GM23338 (cell line): Measurements from ENCODE around the gene EFS. TPM values are rescaled to one million over a fixed set of nuclear protein-coding genes. Genes with fewer than 3 reads are reported as not detected.

Experiments used
- ATAC-seq: fragments of 200-7000 bp; cut with Tn5 transposase; 3 replicates; pipeline ENCODE4 v1.9.1; 2020
- DNase-seq: peaks from one replicate; pipeline ENCODE4 v3.0.0-alpha.2; 2015; ENCODE audit warnings: low spot score
- H2AFZ ChIP-seq: fragments of 200-600 bp; sonication (generic); 2 replicates; pipeline ENCODE4 v1.8.0; 2016; ENCODE audit warnings: antibody characterized with exemption, mild to moderate bottlenecking, moderate library complexity
- H3F3A ChIP-seq: fragments of 200-600 bp; sonication (generic); replicated peaks from 2 replicates; pipeline ENCODE4 v1.8.0; 2017; ENCODE audit warnings: antibody characterized with exemption, mixed run types, low read depth
- H3K27ac ChIP-seq: fragments of 200-600 bp; sonication (generic); 2 replicates; pipeline ENCODE4 v1.6.1; 2016; ENCODE audit warnings: low read depth
- H3K27me3 ChIP-seq: fragments of 200-600 bp; sonication (generic); 2 replicates; pipeline ENCODE4 v1.8.0; 2016; ENCODE audit warnings: mild to moderate bottlenecking, mixed run types, moderate library complexity; ENCODE audit not compliant: insufficient read depth
- H3K36me3 ChIP-seq: fragments of 200-600 bp; sonication (generic); 2 replicates; pipeline ENCODE4 v1.8.0; 2016; ENCODE audit warnings: mild to moderate bottlenecking; ENCODE audit not compliant: insufficient read depth
- H3K4me1 ChIP-seq: fragments of 200-600 bp; sonication (generic); 2 replicates; pipeline ENCODE4 v1.8.0; 2016; ENCODE audit warnings: mild to moderate bottlenecking, moderate library complexity; ENCODE audit not compliant: insufficient read depth
- H3K4me2 ChIP-seq: fragments of 200-600 bp; sonication (generic); 2 replicates; pipeline ENCODE4 v1.7.1; 2017; ENCODE audit warnings: mixed run types
- H3K4me3 ChIP-seq: fragments of 200-600 bp; sonication (generic); 2 replicates; pipeline ENCODE4 v1.6.1; 2016; ENCODE audit warnings: mixed run types
- H3K79me2 ChIP-seq: fragments of 200-600 bp; sonication (generic); replicated peaks from 2 replicates; pipeline ENCODE4 v1.8.0; 2017; ENCODE audit warnings: mild to moderate bottlenecking; ENCODE audit not compliant: insufficient read depth
- H3K9me2 ChIP-seq: fragments of 200-600 bp; sonication (generic); 2 replicates; pipeline ENCODE4 v1.8.0; 2017; ENCODE audit not compliant: insufficient read depth
- H4K20me1 ChIP-seq: fragments of 200-600 bp; sonication (generic); replicated peaks from 2 replicates; pipeline ENCODE4 v1.8.0; 2017; ENCODE audit warnings: mild to moderate bottlenecking; ENCODE audit not compliant: insufficient read depth
- H3K27ac Mint-ChIP-seq: 2 replicates; pipeline ENCODE4 v1.8.0; 2020; ENCODE audit warnings: inconsistent platforms, mild to moderate bottlenecking, moderate library complexity, mixed read lengths
- H3K27me3 Mint-ChIP-seq: 3 replicates; pipeline ENCODE4 v1.8.0; 2022; ENCODE audit warnings: low read depth, mild to moderate bottlenecking, moderate library complexity, mixed read lengths, inconsistent platforms; ENCODE audit not compliant: insufficient read depth, poor library complexity
- H3K36me3 Mint-ChIP-seq: 3 replicates; pipeline ENCODE4 v1.8.0; 2021; ENCODE audit warnings: low read depth, mild to moderate bottlenecking, inconsistent platforms, moderate library complexity, mixed read lengths
- H3K4me1 Mint-ChIP-seq: 3 replicates; pipeline ENCODE4 v1.8.0; 2020; ENCODE audit warnings: mild to moderate bottlenecking, inconsistent platforms, mixed read lengths
- H3K4me3 Mint-ChIP-seq: 3 replicates; pipeline ENCODE4 v1.8.0; 2021; ENCODE audit warnings: moderate library complexity, mild to moderate bottlenecking, inconsistent platforms, mixed read lengths
- H3K9me3 Mint-ChIP-seq: 3 replicates; pipeline ENCODE4 v1.8.0; 2020; ENCODE audit warnings: moderate library complexity, mild to moderate bottlenecking, inconsistent platforms, mixed read lengths
- EZH2 ChIP-seq: fragments of 200-600 bp; sonication (generic); IDR thresholded peaks from one replicate; pipeline ENCODE4 v1.8.0; 2017; ENCODE audit warnings: antibody characterized with exemption, mild to moderate bottlenecking, low read depth; ENCODE audit not compliant: unreplicated experiment
- POLR2AphosphoS5 ChIP-seq: IDR thresholded peaks from 2 replicates; pipeline ENCODE4 v1.6.1; 2016; ENCODE audit warnings: antibody characterized with exemption, low read depth
- STAT1 ChIP-seq: IDR thresholded peaks from one replicate; pipeline ENCODE4 v1.6.1; 2016; ENCODE audit warnings: antibody characterized with exemption; ENCODE audit not compliant: unreplicated experiment
- ZNF331 ChIP-seq: fragments of 250-450 bp; sonication (Bioruptor Pico); IDR thresholded peaks from 2 replicates; pipeline ENCODE4 v1.5.0; 2020; ENCODE audit warnings: low read depth, mild to moderate bottlenecking, moderate library complexity
- polyA plus RNA-seq: library from polyadenylated mRNA; unstranded; fragments of >200 nt; fragmentation: Nextera tagmentation; extraction: Ambion mirVana; gene quantifications from 2 replicates; pipeline ENCODE4 v1.2.1, GENCODE V29; 2016
- total RNA-seq: library from RNA; depleted of rRNA; stranded (reverse); fragments of >200 nt; shearing (Covaris generic); gene quantifications from 2 replicates; pipeline ENCODE4 v1.2.3, GENCODE V29; 2014
- TF ChIP-seq, protein P1 (sequence below): IDR thresholded peaks from one replicate; pipeline ENCODE4 v1.6.1; 2018; ENCODE audit warnings: antibody characterized with exemption; ENCODE audit not compliant: unreplicated experiment

EFS gene
- total and polyA plus RNA-seq, 2 experiments from 2014 or later = 5.1 to 18.9 TPM

DNA sequence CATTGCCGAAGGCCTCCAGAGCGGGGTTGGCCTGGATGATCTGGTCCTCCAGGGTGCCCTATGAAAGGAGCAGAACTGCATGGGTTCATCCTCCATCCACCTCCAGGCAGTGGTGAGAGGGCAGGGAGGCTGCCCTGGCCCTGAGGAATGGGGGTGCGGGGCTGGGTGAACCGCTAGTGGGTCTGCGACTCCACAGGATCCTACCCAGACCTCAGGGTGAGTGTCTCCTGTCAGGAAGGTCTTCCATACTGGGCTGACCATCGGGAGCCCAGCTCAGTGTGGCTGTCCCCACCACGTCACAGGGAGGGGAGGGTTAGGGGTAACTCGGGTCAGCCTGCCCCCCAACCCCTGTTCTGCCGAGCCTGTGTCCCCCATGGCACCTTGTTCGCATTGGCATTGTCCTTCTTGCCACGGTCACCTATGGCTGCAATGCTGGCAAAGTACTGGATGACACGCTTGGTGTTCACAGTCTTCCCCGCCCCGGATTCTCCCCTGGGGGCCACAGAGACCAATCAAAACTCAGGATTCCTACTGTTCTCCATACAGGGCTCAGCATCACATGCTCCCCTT lies 39.4 kb upstream of the EFS start:
- no peaks in the 10 kb centered on the region; the same call in 2 of the 3 replicates for H3K9me3 Mint-ChIP-seq
- H3K27ac Mint-ChIP-seq = no peak overlapping the region
- peaks cover 23% of the 10 kb centered on the region for H3K27me3 Mint-ChIP-seq
- no peaks in the 10 kb centered on the region for H3K79me2 ChIP-seq
- no peaks in the 10 kb centered on the region; the same call in 2 of the 3 replicates for H3K36me3 Mint-ChIP-seq
- no peak overlapping the region for H3K4me3 Mint-ChIP-seq
- no peak for TF ChIP-seq POLR2AphosphoS5
- DNase-seq = no peak
- no peak overlapping the region for H3K4me3 ChIP-seq
- H3K27ac ChIP-seq = no peak overlapping the region
- H4K20me1 ChIP-seq = no peaks in the 10 kb centered on the region
- no peaks in the 10 kb centered on the region for H3K4me1 ChIP-seq
- H3F3A ChIP-seq = no peaks in the 10 kb centered on the region
- no peaks in the 10 kb centered on the region for H3K27me3 ChIP-seq
- no peak for ATAC-seq
- peaks cover 6% of the 10 kb centered on the region; the same call in 1 of the 3 replicates for H3K4me1 Mint-ChIP-seq
- no peaks in the 10 kb centered on the region for H3K9me2 ChIP-seq
- no peaks in the 10 kb centered on the region for H3K36me3 ChIP-seq
- no peak overlapping the region for H2AFZ ChIP-seq
- H3K4me2 ChIP-seq = no peak overlapping the region

DNA sequence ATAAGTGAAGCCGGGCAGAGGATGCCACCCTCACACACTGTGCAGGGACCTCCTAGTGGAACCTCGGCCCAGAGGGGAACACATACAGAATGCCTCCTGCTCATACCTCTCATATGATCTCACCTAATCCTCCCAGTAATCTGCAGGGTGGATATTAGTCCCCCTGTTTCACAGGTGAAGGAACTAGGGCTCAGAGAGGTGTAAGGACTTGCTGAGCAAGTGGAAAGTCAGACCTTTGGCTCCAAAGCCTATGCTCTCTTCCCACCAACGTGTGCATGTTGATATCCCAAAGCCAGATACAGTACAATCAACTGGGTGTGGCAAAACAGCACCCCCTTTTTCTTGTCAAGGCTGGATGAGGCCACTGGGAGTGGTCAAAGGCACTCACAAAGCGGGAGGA lies 38.9 kb upstream of the EFS start:
- H3K27me3 Mint-ChIP-seq = peaks cover 22% of the 10 kb centered on the region
- Histone ChIP-seq H3K4me1 (no peaks in the 10 kb centered on the region), H2AFZ (no peak overlapping the region), H3K27me3 (no peaks in the 10 kb centered on the region), H3K4me3 (no peak overlapping the region), H3K79me2 (no peaks in the 10 kb centered on the region), H3K36me3 (no peaks in the 10 kb centered on the region), H3F3A (no peaks in the 10 kb centered on the region), H4K20me1 (no peaks in the 10 kb centered on the region), H3K27ac (no peak overlapping the region), H3K9me2 (no peaks in the 10 kb centered on the region), H3K4me2 (no peak overlapping the region)
- DNase-seq (no peak), ATAC-seq (no peak)
- TF ChIP-seq, protein P1, sequence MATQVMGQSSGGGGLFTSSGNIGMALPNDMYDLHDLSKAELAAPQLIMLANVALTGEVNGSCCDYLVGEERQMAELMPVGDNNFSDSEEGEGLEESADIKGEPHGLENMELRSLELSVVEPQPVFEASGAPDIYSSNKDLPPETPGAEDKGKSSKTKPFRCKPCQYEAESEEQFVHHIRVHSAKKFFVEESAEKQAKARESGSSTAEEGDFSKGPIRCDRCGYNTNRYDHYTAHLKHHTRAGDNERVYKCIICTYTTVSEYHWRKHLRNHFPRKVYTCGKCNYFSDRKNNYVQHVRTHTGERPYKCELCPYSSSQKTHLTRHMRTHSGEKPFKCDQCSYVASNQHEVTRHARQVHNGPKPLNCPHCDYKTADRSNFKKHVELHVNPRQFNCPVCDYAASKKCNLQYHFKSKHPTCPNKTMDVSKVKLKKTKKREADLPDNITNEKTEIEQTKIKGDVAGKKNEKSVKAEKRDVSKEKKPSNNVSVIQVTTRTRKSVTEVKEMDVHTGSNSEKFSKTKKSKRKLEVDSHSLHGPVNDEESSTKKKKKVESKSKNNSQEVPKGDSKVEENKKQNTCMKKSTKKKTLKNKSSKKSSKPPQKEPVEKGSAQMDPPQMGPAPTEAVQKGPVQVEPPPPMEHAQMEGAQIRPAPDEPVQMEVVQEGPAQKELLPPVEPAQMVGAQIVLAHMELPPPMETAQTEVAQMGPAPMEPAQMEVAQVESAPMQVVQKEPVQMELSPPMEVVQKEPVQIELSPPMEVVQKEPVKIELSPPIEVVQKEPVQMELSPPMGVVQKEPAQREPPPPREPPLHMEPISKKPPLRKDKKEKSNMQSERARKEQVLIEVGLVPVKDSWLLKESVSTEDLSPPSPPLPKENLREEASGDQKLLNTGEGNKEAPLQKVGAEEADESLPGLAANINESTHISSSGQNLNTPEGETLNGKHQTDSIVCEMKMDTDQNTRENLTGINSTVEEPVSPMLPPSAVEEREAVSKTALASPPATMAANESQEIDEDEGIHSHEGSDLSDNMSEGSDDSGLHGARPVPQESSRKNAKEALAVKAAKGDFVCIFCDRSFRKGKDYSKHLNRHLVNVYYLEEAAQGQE = no peak
- TF ChIP-seq EZH2 (no peak), STAT1 (no peak)
- H3K27ac Mint-ChIP-seq = no peak overlapping the region
- no peak overlapping the region for H3K4me3 Mint-ChIP-seq
- H3K4me1 Mint-ChIP-seq = peaks cover 6% of the 10 kb centered on the region; the same call in 1 of the 3 replicates
- no peaks in the 10 kb centered on the region; the same call in 2 of the 3 replicates for H3K9me3 Mint-ChIP-seq
- H3K36me3 Mint-ChIP-seq = no peaks in the 10 kb centered on the region; the same call in 2 of the 3 replicates

DNA sequence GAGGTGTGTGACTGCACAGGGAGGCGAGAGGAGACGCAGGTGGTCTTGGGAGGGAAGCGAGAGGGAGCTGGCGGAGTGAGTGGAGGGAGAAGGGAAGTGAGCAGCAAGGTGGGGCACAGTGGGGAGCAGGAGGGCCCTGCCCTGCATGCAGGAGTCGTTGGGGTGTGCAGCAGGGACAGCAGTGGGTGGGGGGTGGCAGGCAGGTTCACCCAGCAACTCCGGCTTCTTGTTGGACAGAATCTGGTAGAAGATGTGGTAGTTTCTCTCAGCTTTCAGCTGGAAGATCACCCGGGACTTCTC lies 38.1 kb upstream of the EFS start:
- TF ChIP-seq, protein P1 = no peak
- TF ChIP-seq EZH2 (no peak), ZNF331 (CRISPR knock-in tag) (no peak)
- Histone ChIP-seq H3K36me3 (no peaks in the 10 kb centered on the region), H3K27ac (no peak overlapping the region), H3K4me3 (no peak overlapping the region), H4K20me1 (no peaks in the 10 kb centered on the region), H3K79me2 (no peaks in the 10 kb centered on the region), H3K4me2 (no peak overlapping the region), H3F3A (no peaks in the 10 kb centered on the region), H3K9me2 (no peaks in the 10 kb centered on the region; the same call in 1 of the 2 replicates), H2AFZ (no peak overlapping the region), H3K27me3 (no peaks in the 10 kb centered on the region), H3K4me1 (no peaks in the 10 kb centered on the region)
- DNase-seq (no peak), ATAC-seq (no peak)
- Mint-ChIP-seq H3K27me3 (peaks cover 23% of the 10 kb centered on the region), H3K36me3 (no peaks in the 10 kb centered on the region; the same call in 2 of the 3 replicates), H3K27ac (no peak overlapping the region), H3K4me1 (peaks cover 6% of the 10 kb centered on the region; the same call in 1 of the 3 replicates), H3K9me3 (no peaks in the 10 kb centered on the region; the same call in 2 of the 3 replicates), H3K4me3 (no peak overlapping the region)
